Caco-2 (cell line): ENCODE data around the gene DGCR6. TPM values are rescaled to one million over a fixed set of nuclear protein-coding genes. Genes with fewer than 3 reads are reported as not detected.
"Not testable (repeated sequence)": the region's sequence is repeated elsewhere in the genome, so short reads cannot be mapped to it uniquely, and the experiment has no call there.

Experiments
- BruUV-seq: library from RNA; stranded (reverse); fragments of 400-500 nt; replicated peaks from 2 replicates; lab custom pipeline; 2021; lab: Mats Ljungman, UMichigan
- CTCF ChIA-PET: fragments of 300-600 bp; sonication (Branson Sonifier 250); formaldehyde crosslinking; loops from one replicate; lab custom pipeline; 2022; ENCODE audit warnings: antibody characterized with exemption; lab: Charles Lee
- POLR2A ChIA-PET: fragments of 300-600 bp; sonication (Branson Sonifier 250); formaldehyde crosslinking; loops from one replicate; lab custom pipeline; 2022; ENCODE audit warnings: antibody characterized with exemption; lab: Charles Lee
- DNase-seq, 2 experiments: peaks; one replicate each; pipeline versions ENCODE4 v3.0.0 to v3.0.0-alpha.2; 2020 to 2022
- H3K27me3 ChIP-seq: replicated peaks from 2 replicates; pipeline ENCODE4 v1.6.0; 2011; ENCODE audit warnings: low read length; ENCODE audit not compliant: control insufficient read depth, insufficient read depth
- H3K36me3 ChIP-seq: 2 replicates; pipeline ENCODE4 v1.5.1; 2011; ENCODE audit warnings: low read length; ENCODE audit not compliant: control insufficient read depth, insufficient read depth
- H3K4me1 ChIP-seq: fragments of 250-450 bp; sonication (Bioruptor Pico); 2 replicates; pipeline ENCODE4 v1.5.1; 2020; ENCODE audit warnings: mild to moderate bottlenecking
- H3K4me3 ChIP-seq: 2 replicates; pipeline ENCODE4 v1.5.1; 2011; ENCODE audit warnings: low read depth, mild to moderate bottlenecking, control low read depth, low read length
- H3K9me3 ChIP-seq: fragments of 250-450 bp; sonication (Bioruptor Pico); 2 replicates; pipeline ENCODE4 v1.5.1; 2020; ENCODE audit warnings: mild to moderate bottlenecking, moderate library complexity
- H3K27ac Mint-ChIP-seq: one replicate; pipeline ENCODE4 v1.8.0; 2022; ENCODE audit warnings: mixed read lengths; ENCODE audit not compliant: unreplicated experiment
- H3K27me3 Mint-ChIP-seq: one replicate; pipeline ENCODE4 v1.8.0; 2022; ENCODE audit warnings: mixed read lengths; ENCODE audit not compliant: insufficient read depth, unreplicated experiment
- H3K36me3 Mint-ChIP-seq: one replicate; pipeline ENCODE4 v1.8.0; 2022; ENCODE audit warnings: mild to moderate bottlenecking, mixed read lengths; ENCODE audit not compliant: insufficient read depth, unreplicated experiment
- H3K4me1 Mint-ChIP-seq: one replicate; pipeline ENCODE4 v1.8.0; 2022; ENCODE audit warnings: low read depth, mixed read lengths; ENCODE audit not compliant: unreplicated experiment
- H3K4me3 Mint-ChIP-seq: one replicate; pipeline ENCODE4 v1.8.0; 2022; ENCODE audit warnings: mild to moderate bottlenecking, moderate library complexity, mixed read lengths; ENCODE audit not compliant: unreplicated experiment
- H3K9me3 Mint-ChIP-seq: one replicate; pipeline ENCODE4 v1.8.0; 2022; ENCODE audit warnings: mixed read lengths; ENCODE audit not compliant: unreplicated experiment
- intact Hi-C: fragments of 100-400 bp; cut with micrococcal nuclease; formaldehyde crosslinking; loops from one replicate; pipeline ENCODE4 v1.10.0; 2022; ENCODE audit not compliant: unreplicated experiment
- total RNA-seq: library from RNA; stranded (reverse); gene quantifications from 2 replicates; pipeline ENCODE4 v1.2.3, GENCODE V29; 2022
- TF ChIP-seq, protein P1 (sequence below), 2 experiments: fragments of 200-600 bp in 1 of 2; IDR thresholded peaks; 1 replicate in 1 of 2; 2 replicates in 1 of 2; pipeline versions ENCODE4 v1.5.1 to v1.8.0; 2011 to 2022; ENCODE audit warnings: antibody characterized with exemption in 1 of 2, control low read depth in 1 of 2, inconsistent platforms in 1 of 2, low read depth in 1 of 2, low read length in 1 of 2, mild to moderate bottlenecking in 1 of 2, moderate library complexity in 1 of 2; ENCODE audit not compliant: insufficient read depth in 1 of 2, severe bottlenecking in 1 of 2, unreplicated experiment in 1 of 2

DGCR6 gene
- total RNA-seq, 1 experiment from 2014 or later: 5.9 TPM

DNA sequence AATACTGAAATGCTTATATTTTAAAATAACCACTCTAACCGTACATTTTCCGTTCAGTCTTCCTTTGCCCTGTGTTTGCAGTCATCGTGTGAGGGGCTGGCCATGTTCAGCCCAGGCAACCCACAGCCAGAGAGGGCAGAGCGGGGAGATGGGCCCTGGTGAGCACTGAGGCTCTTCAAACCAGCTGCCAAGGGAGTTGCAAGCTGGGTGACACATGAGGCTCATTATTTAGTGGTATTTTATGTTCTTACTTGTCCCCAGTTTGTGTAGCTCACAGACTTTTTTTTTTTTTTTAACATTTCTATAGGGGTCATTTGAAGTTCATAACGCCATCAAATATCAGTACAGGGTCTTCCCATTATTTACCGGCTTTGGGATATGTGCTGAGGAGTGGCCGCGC is 18.0 kb upstream of the DGCR6 start:
- H3K27ac Mint-ChIP-seq: no peak overlapping the region
- POLR2A ChIA-PET: no interaction called here

DNA sequence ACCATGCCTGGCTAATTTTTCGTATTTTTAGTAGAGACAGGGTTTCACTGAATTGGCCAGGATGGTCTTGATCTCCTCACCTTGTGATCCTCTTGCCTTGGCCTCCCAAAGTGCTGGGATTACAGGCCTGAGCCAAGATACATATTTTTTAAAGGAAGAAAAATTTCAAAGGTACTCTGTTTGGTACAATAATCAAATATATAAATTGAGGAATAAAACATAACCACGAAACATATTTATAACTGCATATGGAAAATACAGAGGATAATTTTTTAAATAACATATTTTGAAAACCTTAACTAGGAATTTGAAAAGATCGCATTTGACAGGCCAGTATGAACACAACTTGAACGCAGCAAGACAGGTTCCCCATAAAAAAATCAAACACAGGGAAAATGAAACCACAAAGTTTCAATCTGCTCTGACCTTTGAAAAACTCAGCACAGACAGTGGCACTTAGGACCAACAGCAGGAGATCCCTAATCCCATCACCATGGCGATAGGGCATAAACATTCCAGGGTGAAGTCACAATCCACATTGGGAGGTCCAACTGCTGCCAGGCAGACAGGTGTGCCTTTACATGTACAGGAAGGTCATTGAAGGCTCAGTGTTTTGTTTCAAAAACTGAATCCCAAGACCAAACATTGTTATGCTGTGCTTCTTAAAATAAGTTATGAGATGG is 15.5 kb upstream of the DGCR6 start:
- H3K4me3 ChIP-seq, H3K36me3 ChIP-seq, H3K27me3 Mint-ChIP-seq, H3K4me1 Mint-ChIP-seq, H3K27ac Mint-ChIP-seq, intact Hi-C loops, H3K36me3 Mint-ChIP-seq, H3K4me1 ChIP-seq, BruUV-seq, H3K27me3 ChIP-seq, CTCF ChIA-PET, H3K9me3 ChIP-seq, DNase-seq, POLR2A ChIA-PET, H3K4me3 Mint-ChIP-seq, H3K9me3 Mint-ChIP-seq: not testable (repeated sequence)

More for the DNA sequence above, 18.0 kb upstream of the DGCR6 start:
- Histone ChIP-seq H3K27me3 (no peaks in the 10 kb centered on the region), H3K36me3 (no peaks in the 10 kb centered on the region), H3K4me1 (no peaks in the 10 kb centered on the region), H3K9me3 (no peaks in the 10 kb centered on the region), H3K4me3 (no peak overlapping the region)
- CTCF ChIA-PET: no interaction called here
- DNase-seq: no peak
- no peaks in the 10 kb centered on the region for H3K4me1 Mint-ChIP-seq
- no peaks in the 10 kb centered on the region for H3K36me3 Mint-ChIP-seq
- no peak overlapping the region for H3K4me3 Mint-ChIP-seq
- no TSS peak for BruUV-seq
- H3K9me3 Mint-ChIP-seq: no peaks in the 10 kb centered on the region
- TF ChIP-seq, protein P1, sequence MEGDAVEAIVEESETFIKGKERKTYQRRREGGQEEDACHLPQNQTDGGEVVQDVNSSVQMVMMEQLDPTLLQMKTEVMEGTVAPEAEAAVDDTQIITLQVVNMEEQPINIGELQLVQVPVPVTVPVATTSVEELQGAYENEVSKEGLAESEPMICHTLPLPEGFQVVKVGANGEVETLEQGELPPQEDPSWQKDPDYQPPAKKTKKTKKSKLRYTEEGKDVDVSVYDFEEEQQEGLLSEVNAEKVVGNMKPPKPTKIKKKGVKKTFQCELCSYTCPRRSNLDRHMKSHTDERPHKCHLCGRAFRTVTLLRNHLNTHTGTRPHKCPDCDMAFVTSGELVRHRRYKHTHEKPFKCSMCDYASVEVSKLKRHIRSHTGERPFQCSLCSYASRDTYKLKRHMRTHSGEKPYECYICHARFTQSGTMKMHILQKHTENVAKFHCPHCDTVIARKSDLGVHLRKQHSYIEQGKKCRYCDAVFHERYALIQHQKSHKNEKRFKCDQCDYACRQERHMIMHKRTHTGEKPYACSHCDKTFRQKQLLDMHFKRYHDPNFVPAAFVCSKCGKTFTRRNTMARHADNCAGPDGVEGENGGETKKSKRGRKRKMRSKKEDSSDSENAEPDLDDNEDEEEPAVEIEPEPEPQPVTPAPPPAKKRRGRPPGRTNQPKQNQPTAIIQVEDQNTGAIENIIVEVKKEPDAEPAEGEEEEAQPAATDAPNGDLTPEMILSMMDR (IDR thresholded peaks at IDR 0.05; ENCODE audit: insufficient read depth in 1 of 2, low read depth in 1 of 2, low read length in 1 of 2, severe bottlenecking in 1 of 2, unreplicated experiment in 1 of 2): no peak
- H3K27me3 Mint-ChIP-seq: no peaks in the 10 kb centered on the region
- intact Hi-C loops: no loop called here

DNA sequence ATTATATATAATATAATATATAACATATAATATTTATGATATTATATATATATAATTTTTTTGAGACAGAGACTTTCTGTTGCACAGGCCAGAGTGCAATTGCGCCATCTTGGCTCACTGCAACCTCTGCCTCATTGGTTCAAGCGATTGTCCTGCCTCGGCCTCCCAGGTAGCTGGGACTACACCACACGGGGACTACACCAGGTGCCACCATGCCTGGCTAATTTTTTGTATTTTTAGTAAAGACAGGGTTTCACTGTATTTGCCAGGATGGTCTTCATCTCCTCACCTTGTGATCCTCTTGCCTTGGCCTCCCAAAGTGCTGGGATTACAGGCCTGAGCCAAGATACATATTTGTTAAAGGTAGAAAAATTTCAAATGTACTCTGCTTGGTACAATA is 12.3 kb upstream of the DGCR6 start:
- CTCF ChIA-PET, H3K27ac Mint-ChIP-seq, POLR2A ChIA-PET, H3K36me3 Mint-ChIP-seq, DNase-seq, H3K9me3 ChIP-seq, H3K36me3 ChIP-seq, H3K4me3 Mint-ChIP-seq, H3K27me3 Mint-ChIP-seq, H3K4me3 ChIP-seq, BruUV-seq, H3K4me1 ChIP-seq, H3K27me3 ChIP-seq, H3K9me3 Mint-ChIP-seq, intact Hi-C loops, H3K4me1 Mint-ChIP-seq: not testable (repeated sequence)

DNA sequence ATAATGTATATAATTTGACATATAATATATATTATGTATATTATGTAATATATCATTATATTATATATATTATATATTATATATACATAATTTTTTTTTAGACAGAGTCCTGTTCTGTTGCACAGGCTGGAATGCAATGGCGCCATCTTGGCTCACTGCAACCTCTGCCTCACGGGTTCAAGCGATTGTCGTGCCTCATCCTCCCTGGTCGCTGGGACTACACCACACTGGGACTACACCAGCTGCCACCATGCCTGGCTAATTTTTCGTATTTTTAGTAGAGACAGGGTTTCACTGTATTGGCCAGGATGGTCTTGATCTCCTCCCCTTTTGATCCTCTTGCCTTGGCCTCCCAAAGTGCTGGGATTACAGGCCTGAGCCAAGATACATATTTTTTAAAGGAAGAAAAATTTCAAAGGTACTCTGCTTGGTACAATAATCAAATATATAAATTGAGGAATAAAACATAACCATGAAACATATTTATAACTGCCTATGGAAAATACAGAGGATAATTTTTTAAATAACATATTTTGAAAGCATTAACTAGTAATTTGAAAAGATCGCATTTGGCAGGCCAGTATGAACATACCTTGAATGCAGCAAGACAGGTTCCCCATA is 10.0 kb upstream of the DGCR6 start:
- H3K36me3 Mint-ChIP-seq, H3K9me3 Mint-ChIP-seq, DNase-seq, H3K4me3 ChIP-seq, CTCF ChIA-PET, H3K4me3 Mint-ChIP-seq, H3K4me1 Mint-ChIP-seq, H3K4me1 ChIP-seq, POLR2A ChIA-PET, BruUV-seq, H3K27me3 ChIP-seq, H3K27ac Mint-ChIP-seq, H3K36me3 ChIP-seq, H3K9me3 ChIP-seq, intact Hi-C loops, H3K27me3 Mint-ChIP-seq: not testable (repeated sequence)

DNA sequence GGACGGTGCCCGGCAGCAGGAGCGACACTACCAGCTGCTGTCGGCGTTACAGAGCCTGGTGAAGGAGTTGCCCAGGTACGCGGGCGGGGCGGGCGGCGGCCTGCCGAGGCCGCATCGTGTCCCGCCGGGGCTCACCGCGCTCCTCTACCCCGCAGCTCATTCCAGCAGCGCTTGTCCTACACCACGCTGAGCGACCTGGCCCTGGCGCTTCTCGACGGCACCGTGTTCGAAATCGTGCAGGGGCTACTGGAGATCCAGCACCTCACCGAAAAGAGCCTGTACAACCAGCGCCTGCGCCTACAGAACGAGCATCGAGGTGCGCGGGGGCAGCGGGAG is 258 bp downstream of the DGCR6 start:
- H3K4me1 Mint-ChIP-seq, H3K27me3 Mint-ChIP-seq, DNase-seq, H3K27me3 ChIP-seq, H3K27ac Mint-ChIP-seq, BruUV-seq, H3K4me1 ChIP-seq, H3K4me3 ChIP-seq, H3K4me3 Mint-ChIP-seq, H3K36me3 ChIP-seq, intact Hi-C loops, H3K9me3 ChIP-seq, H3K9me3 Mint-ChIP-seq, H3K36me3 Mint-ChIP-seq: not testable (repeated sequence)
- POLR2A ChIA-PET: interaction anchor here (0.8 to 1.7 kb wide), 3 partner anchors 30 to 541 kb away, joined by 3 to 6 read pairs (median 5); partner anchors contain the start of genes C22orf39 and PRODH
- CTCF ChIA-PET: interaction anchor here (1.5 kb wide), 1 partner anchor 29 kb away, joined by 4 read pairs; the partner anchor contains the start of gene PRODH
